GM23248 (cell line): Measurements from ENCODE around the gene PSD4.

Experiments used
- EZH2 ChIP-seq: fragments of 200-600 bp; sonication (generic); IDR thresholded peaks from 2 replicates; pipeline ENCODE4 v1.6.1; 2018; ENCODE audit warnings: antibody characterized with exemption, mild to moderate bottlenecking; ENCODE audit not compliant: insufficient read depth, poor library complexity, severe bottlenecking
- EZH2phosphoT487 ChIP-seq: fragments of 200-600 bp; sonication (generic); IDR thresholded peaks from 2 replicates; pipeline ENCODE4 v1.6.1; 2018; ENCODE audit warnings: antibody characterized with exemption, moderate library complexity, mild to moderate bottlenecking, low read depth; ENCODE audit not compliant: insufficient read depth

DNA sequence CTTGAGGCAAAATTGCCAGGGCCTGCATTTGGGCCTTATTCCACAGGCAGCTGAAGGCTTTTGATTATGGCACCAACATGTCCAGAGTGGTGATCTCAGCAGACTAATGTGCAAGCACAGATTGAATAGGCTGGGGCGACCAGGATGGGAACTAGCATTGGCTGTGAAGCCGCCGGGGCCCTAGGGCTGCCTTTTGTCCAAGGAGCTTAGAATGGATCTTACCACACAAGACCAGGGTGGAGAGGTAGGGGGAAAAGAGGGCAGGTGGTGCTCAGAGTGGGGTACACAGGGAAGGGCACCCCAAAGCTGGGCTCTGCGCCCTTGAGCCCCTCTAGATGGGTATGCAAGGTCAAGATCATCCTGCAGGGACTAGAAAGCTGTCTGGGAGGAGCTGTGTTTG, 23.1 kb downstream of the PSD4 start:
- no peak for TF ChIP-seq EZH2phosphoT487
- TF ChIP-seq EZH2, result no peak
